ENCODE measurements around the gene MREG.
"Not testable (repeated sequence)": the region's sequence is repeated elsewhere in the genome, so short reads cannot be mapped to it uniquely, and the experiment has no call there.

The MREG gene

GRCh38 chr2:215965532-215966165 is 47.7 kb downstream of the MREG start:
- Histone ChIP-seq H3K9me3 (replicated peaks; ENCODE audit: insufficient read depth, low read length) (no peaks in the 10 kb centered on the region), H3K27me3 (replicated peaks; ENCODE audit: insufficient read depth, low read length) (no peaks in the 10 kb centered on the region), H3K36me3 (replicated peaks; ENCODE audit: insufficient read depth, low read length) (no peaks in the 10 kb centered on the region), H3K79me2 (ENCODE audit: low read length) (peaks cover 53% of the 10 kb centered on the region), H3K4me2 (ENCODE audit: low read depth, low read length) (no peak overlapping the region), H3K27ac (ENCODE audit: low read length) (no peak overlapping the region), H3K9ac (ENCODE audit: low read length) (no peak overlapping the region), H3K4me1 (ENCODE audit: low read length) (peaks cover 5% of the 10 kb centered on the region), H3F3A (ENCODE audit: insufficient read depth, low read length) (no peaks in the 10 kb centered on the region), H3K9me2 (replicated peaks; ENCODE audit: insufficient read depth, low read length) (no peaks in the 10 kb centered on the region), H3K4me3 (ENCODE audit: low read length) (no peak overlapping the region), H4K20me1 (ENCODE audit: insufficient read depth, low read length) (no peaks in the 10 kb centered on the region), H2AFZ (ENCODE audit: low read length) (no peak overlapping the region)
- no peak for DNase-seq
- no peak for TF ChIP-seq EZH2 (optimal IDR thresholded peaks at IDR 0.05; ENCODE audit: low read depth, low read length)
- no peak for TF ChIP-seq CTCF (IDR thresholded peaks at IDR 0.05; ENCODE audit: low read length)

- Histone ChIP-seq H3K9ac (ENCODE audit: low read length) (no peak overlapping the region), H3K4me1 (ENCODE audit: low read length) (no peaks in the 10 kb centered on the region), H3K9me3 (replicated peaks; ENCODE audit: insufficient read depth, low read length) (no peaks in the 10 kb centered on the region), H3K4me3 (ENCODE audit: low read length) (no peak overlapping the region), H3K4me2 (ENCODE audit: low read depth, low read length) (no peak overlapping the region), H3K79me2 (ENCODE audit: low read length) (peaks cover 18% of the 10 kb centered on the region), H2AFZ (ENCODE audit: low read length) (no peak overlapping the region), H3K9me2 (replicated peaks; ENCODE audit: insufficient read depth, low read length) (no peaks in the 10 kb centered on the region), H3K27ac (ENCODE audit: low read length) (no peak overlapping the region), H4K20me1 (ENCODE audit: insufficient read depth, low read length) (no peaks in the 10 kb centered on the region), H3K36me3 (replicated peaks; ENCODE audit: insufficient read depth, low read length) (no peaks in the 10 kb centered on the region), H3F3A (ENCODE audit: insufficient read depth, low read length) (no peaks in the 10 kb centered on the region), H3K27me3 (replicated peaks; ENCODE audit: insufficient read depth, low read length) (no peaks in the 10 kb centered on the region)
- TF ChIP-seq EZH2phosphoT487 (IDR thresholded peaks at IDR 0.05; ENCODE audit: low read length) (no peak), EZH2 (optimal IDR thresholded peaks at IDR 0.05; ENCODE audit: low read depth, low read length) (no peak), CTCF (IDR thresholded peaks at IDR 0.05; ENCODE audit: low read length) (no peak)
- DNase-seq, result no peak
Observed at GRCh38 chr2:215961981-215962380, 51.4 kb downstream of the MREG start.

GRCh38 chr2:215958257-215958656 is 55.1 kb downstream of the MREG start:
- no peaks in the 10 kb centered on the region for H3K9me3 ChIP-seq (replicated peaks; ENCODE audit: insufficient read depth, low read length)
- no peaks in the 10 kb centered on the region for H3K36me3 ChIP-seq (replicated peaks; ENCODE audit: insufficient read depth, low read length)
- peaks cover 11% of the 10 kb centered on the region; the same call in 1 of the 2 replicates for H3K79me2 ChIP-seq (ENCODE audit: low read length)
- H3K9me2 ChIP-seq (replicated peaks; ENCODE audit: insufficient read depth, low read length), result no peaks in the 10 kb centered on the region
- no peak overlapping the region for H3K27ac ChIP-seq (ENCODE audit: low read length)
- DNase-seq, result no peak
- no peak overlapping the region for H2AFZ ChIP-seq (ENCODE audit: low read length)
- no peaks in the 10 kb centered on the region for H3K4me1 ChIP-seq (ENCODE audit: low read length)
- TF ChIP-seq EZH2 (optimal IDR thresholded peaks at IDR 0.05; ENCODE audit: low read depth, low read length), result no peak
- TF ChIP-seq CTCF (IDR thresholded peaks at IDR 0.05; ENCODE audit: low read length), result no peak
- TF ChIP-seq EZH2phosphoT487 (IDR thresholded peaks at IDR 0.05; ENCODE audit: low read length), result no peak
- H3K27me3 ChIP-seq (replicated peaks; ENCODE audit: insufficient read depth, low read length), result no peaks in the 10 kb centered on the region
- no peaks in the 10 kb centered on the region for H3F3A ChIP-seq (ENCODE audit: insufficient read depth, low read length)
- H3K4me3 ChIP-seq (ENCODE audit: low read length), result no peak overlapping the region
- no peak overlapping the region for H3K4me2 ChIP-seq (ENCODE audit: low read depth, low read length)
- H3K9ac ChIP-seq (ENCODE audit: low read length), result no peak overlapping the region
- H4K20me1 ChIP-seq (ENCODE audit: insufficient read depth, low read length), result no peaks in the 10 kb centered on the region

- H3K9ac ChIP-seq (ENCODE audit: low read length); H3K4me3 ChIP-seq (ENCODE audit: low read length); H3F3A ChIP-seq (ENCODE audit: insufficient read depth, low read length); H3K4me2 ChIP-seq (ENCODE audit: low read depth, low read length); H3K27ac ChIP-seq (ENCODE audit: low read length); H4K20me1 ChIP-seq (ENCODE audit: insufficient read depth, low read length); DNase-seq; H3K9me2 ChIP-seq (replicated peaks; ENCODE audit: insufficient read depth, low read length); H3K36me3 ChIP-seq (replicated peaks; ENCODE audit: insufficient read depth, low read length); H3K9me3 ChIP-seq (replicated peaks; ENCODE audit: insufficient read depth, low read length); H2AFZ ChIP-seq (ENCODE audit: low read length); H3K27me3 ChIP-seq (replicated peaks; ENCODE audit: insufficient read depth, low read length); H3K4me1 ChIP-seq (ENCODE audit: low read length): not testable (repeated sequence)
- H3K79me2 ChIP-seq (ENCODE audit: low read length), result peaks cover 17% of the 10 kb centered on the region
Observed at GRCh38 chr2:215957354-215958122, 55.8 kb downstream of the MREG start.

All from MM.1S (cell line).